K562 (cell line): ENCODE measurements around the gene LMLN. TPM values are rescaled to one million over a fixed set of nuclear protein-coding genes. Genes with fewer than 3 reads are reported as not detected.

Source experiments
- ADNP ChIP-seq: fragments of 200-800 bp; sonication (Bioruptor generic); IDR thresholded peaks from 2 replicates; pipeline ENCODE4 v1.6.1; 2016; ENCODE audit warnings: missing genetic modification characterization, missing compliant biosample characterization
- BMI1 ChIP-seq: fragments of 150-350 bp; IDR thresholded peaks from 2 replicates; pipeline ENCODE4 v1.6.1; 2014; ENCODE audit warnings: low read length
- CBFA2T2 ChIP-seq: fragments of 450-650 bp; conservative IDR thresholded peaks from 2 replicates; pipeline ENCODE4 v1.6.1; 2017; ENCODE audit warnings: mild to moderate bottlenecking
- CBFA2T3 ChIP-seq: fragments of 450-650 bp; IDR thresholded peaks from 2 replicates; pipeline ENCODE4 v1.6.1; 2017
- FOXA3 ChIP-seq, 2 experiments: fragments of 450-650 bp in 1 of 2; sonication (generic) in 1 of 2; formaldehyde crosslinking; IDR thresholded peaks in 1 of 2; conservative IDR thresholded peaks in 1 of 2; 2 replicates each; pipeline versions ENCODE4 v1.4.0 to v1.8.0; 2020 to 2022; ENCODE audit warnings: mild to moderate bottlenecking in 2 of 2, missing genetic modification reagents in 1 of 2
- FOXM1 ChIP-seq, 2 experiments: fragments of 450-650 bp in 1 of 2; sonication (generic) in 1 of 2; formaldehyde crosslinking in 1 of 2; IDR thresholded peaks; 2 replicates each; pipeline versions ENCODE4 v1.6.1 to v1.9.0; 2017 to 2022; ENCODE audit warnings: low read depth in 2 of 2, mild to moderate bottlenecking in 2 of 2, missing genetic modification reagents in 1 of 2, moderate library complexity in 1 of 2
- GATA2 ChIP-seq: sonication (generic); formaldehyde crosslinking; IDR thresholded peaks from 2 replicates; pipeline ENCODE4 v1.4.0; 2020; ENCODE audit warnings: mild to moderate bottlenecking, missing genetic modification reagents
- HCFC1 ChIP-seq: IDR thresholded peaks from 2 replicates; pipeline ENCODE4 v1.6.1; 2012; ENCODE audit warnings: low read depth, low read length, improper control_type of control experiment
- KDM1A ChIP-seq, 2 experiments: fragments of 450-650 bp; IDR thresholded peaks; 2 replicates each; pipeline ENCODE4 v1.6.1; 2016; ENCODE audit warnings: mild to moderate bottlenecking in 2 of 2
- POLR3A ChIP-seq: IDR thresholded peaks from 2 replicates; pipeline ENCODE4 v1.6.1; 2011; ENCODE audit warnings: borderline replicate concordance, mild to moderate bottlenecking, moderate library complexity; ENCODE audit not compliant: insufficient read length, insufficient read depth; ENCODE audit errors: extremely low read depth
- SFPQ ChIP-seq: fragments of 200-400 bp; formaldehyde crosslinking; IDR thresholded peaks from 2 replicates; pipeline ENCODE4 v1.6.1; 2017; ENCODE audit warnings: mild to moderate bottlenecking, low read depth, low read length, moderate library complexity
- SP2 ChIP-seq: IDR thresholded peaks from 2 replicates; pipeline ENCODE4 v1.6.1; 2011; ENCODE audit warnings: mild to moderate bottlenecking, low read depth, low read length, moderate library complexity; ENCODE audit not compliant: poor library complexity, severe bottlenecking; ENCODE audit errors: extremely low read depth
- THAP12 ChIP-seq: fragments of 250-450 bp; sonication (Bioruptor Pico); IDR thresholded peaks from 2 replicates; pipeline ENCODE4 v1.9.0; 2021; ENCODE audit warnings: mild to moderate bottlenecking, inconsistent platforms
- UBTF ChIP-seq, 2 experiments: IDR thresholded peaks; 2 replicates each; pipeline ENCODE4 v1.6.1; 2012; ENCODE audit warnings: improper control_type of control experiment in 2 of 2, low read depth in 2 of 2, low read length in 2 of 2, borderline replicate concordance in 1 of 2
- ZBTB43 ChIP-seq: sonication (generic); formaldehyde crosslinking; IDR thresholded peaks from 2 replicates; pipeline ENCODE4 v1.8.0; 2023; ENCODE audit warnings: mild to moderate bottlenecking, missing genetic modification reagents
- ZNF316 ChIP-seq: fragments of 450-650 bp; IDR thresholded peaks from 2 replicates; pipeline ENCODE4 v1.6.1; 2016
- ZNF644 ChIP-seq: fragments of 200-800 bp; sonication (Bioruptor generic); IDR thresholded peaks from 2 replicates; pipeline ENCODE4 v1.6.1; 2016; ENCODE audit warnings: low read depth, missing genetic modification characterization, missing compliant biosample characterization
- ZNF766 ChIP-seq: fragments of 200-800 bp; sonication (Bioruptor generic); conservative IDR thresholded peaks from 2 replicates; pipeline ENCODE4 v1.6.1; 2016; ENCODE audit warnings: missing genetic modification characterization, missing compliant biosample characterization
- polyA plus RNA-seq, 8 experiments: library from polyadenylated mRNA; depleted of rRNA in 4 of 8; stranded (reverse) in 5 of 8; unstranded in 3 of 8; fragments of >200 nt; fragmentation: Nextera tagmentation in 2 of 8; fragmentation: Illumina TruSeq in 1 of 8; extraction: Ambion mirVana in 2 of 8; extraction: Trizol in 1 of 8; gene quantifications; 2 replicates each; pipeline versions ENCODE4 v1.2.1 to v1.2.3, GENCODE V29; 2011 to 2014; ENCODE audit warnings: inconsistent platforms in 1 of 8, missing spikeins in 1 of 8
- total RNA-seq, 7 experiments: library from RNA; depleted of rRNA in 6 of 7; stranded (reverse); fragments of >200 nt in 6 of 7; fragmentation: Illumina TruSeq in 2 of 7; extraction: Trizol in 2 of 7; gene quantifications; 2 replicates each; pipeline versions ENCODE4 v1.2.1 to v1.2.3, GENCODE V29; 2011 to 2021; ENCODE audit warnings: low replicate concordance in 1 of 7

LMLN gene
- total and polyA plus RNA-seq, 9 of the 15 experiments (the other 6 are each of a cell fraction or from before 2014, with no cell fraction given), result 2.2 to 15.9 (median 6.9) TPM

- peak in 1 of 2 experiments; percentile 38; a peak in 1 of 4 replicates for TF ChIP-seq FOXA3 (CRISPR knock-in tag; conservative IDR thresholded peaks at IDR 0.05 in 1 of 2, IDR thresholded peaks at IDR 0.05 in 1 of 2)
- no peak for TF ChIP-seq ZBTB43 (CRISPR knock-in tag)
- TF ChIP-seq BMI1, result no peak
- no peak for TF ChIP-seq POLR3A
- no peak for TF ChIP-seq GATA2 (CRISPR knock-in tag)
- no peak for TF ChIP-seq FOXM1 (IDR thresholded peaks at IDR 0.05; ENCODE audit: low read depth)
- TF ChIP-seq FOXM1 (CRISPR knock-in tag; IDR thresholded peaks at IDR 0.05; ENCODE audit: low read depth), result no peak
- no peak for TF ChIP-seq HCFC1
- no peak for TF ChIP-seq SP2
- no peak for TF ChIP-seq SFPQ
- TF ChIP-seq ZNF316, result no peak
- TF ChIP-seq ZNF766 (CRISPR knock-in tag), result no peak
- TF ChIP-seq CBFA2T2, result 0 out of 2 replicates have a peak, but pooled peaks have one; percentile 33
- 0 out of 4 replicates have a peak, but pooled peaks of 1 of the 2 experiments have one; percentile 8 for TF ChIP-seq KDM1A (IDR thresholded peaks at IDR 0.05)
- TF ChIP-seq UBTF (IDR thresholded peaks at IDR 0.05; ENCODE audit: borderline replicate concordance in 1 of 2, low read depth in 2 of 2, low read length in 2 of 2), result no peak
- peak; percentile 24; the same call in 1 of the 2 replicates for TF ChIP-seq ADNP (tag)
- peak; percentile 56 for TF ChIP-seq CBFA2T3
- TF ChIP-seq THAP12, result no peak
- no peak for TF ChIP-seq ZNF644 (tag)
Measured at GRCh38 chr3:198061119-198062067, 101.4 kb downstream of the LMLN start (continued).
